ENCODE results near the gene KCNG3.

The KCNG3 gene

GRCh38 chr2:42516418-42516901, 22.7 kb upstream of the KCNG3 start:
- Histone ChIP-seq H3K27me3 (ENCODE audit: insufficient read depth, insufficient read length) (no peaks in the 10 kb centered on the region), H3K4me3 (ENCODE audit: insufficient read length, low read depth) (no peak overlapping the region), H3K9ac (ENCODE audit: insufficient read length, low read depth) (no peak overlapping the region), H3K9me3 (ENCODE audit: insufficient read depth, low read length) (no peaks in the 10 kb centered on the region), H3K36me3 (ENCODE audit: insufficient read depth, insufficient read length, low read length) (no peaks in the 10 kb centered on the region), H3K4me1 (ENCODE audit: insufficient read depth, insufficient read length) (peaks cover 4% of the 10 kb centered on the region)
- TF ChIP-seq ZNF274 (IDR thresholded peaks at IDR 0.05; ENCODE audit: low read depth, low read length) (no peak), YY1 (IDR thresholded peaks at IDR 0.05; ENCODE audit: insufficient read depth, insufficient read length) (no peak), SUZ12 (IDR thresholded peaks at IDR 0.05; ENCODE audit: extremely low read depth, insufficient read depth, insufficient read length) (no peak)
- DNase-seq (ENCODE audit: low read depth, low spot score) = no peak

DNA sequence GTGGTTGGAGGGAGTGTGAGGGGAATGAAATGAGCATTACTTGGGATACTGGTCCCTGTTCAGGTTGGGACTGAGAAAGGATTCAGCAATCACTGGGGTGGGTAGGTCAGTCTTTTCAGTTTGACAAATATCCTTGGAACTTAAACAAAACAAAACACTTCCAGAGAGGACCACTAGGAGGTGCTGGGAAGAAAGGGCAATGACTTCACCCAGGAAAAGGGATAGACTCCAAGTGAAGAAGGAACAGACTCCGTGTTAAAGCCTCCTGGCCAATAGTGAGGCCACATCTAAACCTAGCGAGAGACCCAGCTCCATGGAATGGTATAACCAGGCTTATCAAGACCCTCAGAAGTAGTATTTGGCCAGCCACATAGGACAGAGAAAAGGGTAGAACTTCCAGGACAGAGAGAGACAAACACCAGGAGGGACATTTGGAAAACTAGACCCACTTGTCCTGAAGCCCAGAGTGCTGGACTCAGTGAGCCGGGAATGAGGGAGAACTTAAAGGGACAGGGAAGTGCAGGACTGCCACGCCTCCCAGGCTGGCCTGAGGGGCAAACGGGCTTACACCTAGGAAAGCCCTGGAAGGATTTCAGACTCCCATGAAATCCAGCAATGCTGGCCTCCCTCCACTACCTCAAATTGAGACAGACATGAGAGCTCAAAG, 19.6 kb upstream of the KCNG3 start:
- Histone ChIP-seq H3K36me3 (ENCODE audit: insufficient read depth, insufficient read length, low read length) (no peaks in the 10 kb centered on the region), H3K4me1 (ENCODE audit: insufficient read depth, insufficient read length) (peaks cover 4% of the 10 kb centered on the region), H3K9ac (ENCODE audit: insufficient read length, low read depth) (no peak overlapping the region), H3K9me3 (ENCODE audit: insufficient read depth, low read length) (no peaks in the 10 kb centered on the region), H3K27me3 (ENCODE audit: insufficient read depth, insufficient read length) (no peaks in the 10 kb centered on the region), H3K4me3 (ENCODE audit: insufficient read length, low read depth) (no peak overlapping the region)
- DNase-seq (ENCODE audit: low read depth, low spot score) = peak; percentile 70
- TF ChIP-seq ZNF274 (IDR thresholded peaks at IDR 0.05; ENCODE audit: low read depth, low read length) (no peak), SUZ12 (IDR thresholded peaks at IDR 0.05; ENCODE audit: extremely low read depth, insufficient read depth, insufficient read length) (no peak), YY1 (IDR thresholded peaks at IDR 0.05; ENCODE audit: insufficient read depth, insufficient read length) (no peak)

- Histone ChIP-seq H3K9me3 (ENCODE audit: insufficient read depth, low read length) (no peaks in the 10 kb centered on the region), H3K9ac (ENCODE audit: insufficient read length, low read depth) (no peak overlapping the region), H3K4me1 (ENCODE audit: insufficient read depth, insufficient read length) (peaks cover 4% of the 10 kb centered on the region), H3K36me3 (ENCODE audit: insufficient read depth, insufficient read length, low read length) (no peaks in the 10 kb centered on the region), H3K4me3 (ENCODE audit: insufficient read length, low read depth) (no peak overlapping the region), H3K27me3 (ENCODE audit: insufficient read depth, insufficient read length) (no peaks in the 10 kb centered on the region)
- DNase-seq (ENCODE audit: low read depth, low spot score) = no peak
- TF ChIP-seq SUZ12 (IDR thresholded peaks at IDR 0.05; ENCODE audit: extremely low read depth, insufficient read depth, insufficient read length) = no peak
- no peak for TF ChIP-seq YY1 (IDR thresholded peaks at IDR 0.05; ENCODE audit: insufficient read depth, insufficient read length)
- TF ChIP-seq ZNF274 (IDR thresholded peaks at IDR 0.05; ENCODE audit: low read depth, low read length) = no peak
Observed at GRCh38 chr2:42510608-42511243, 16.9 kb upstream of the KCNG3 start.

DNA sequence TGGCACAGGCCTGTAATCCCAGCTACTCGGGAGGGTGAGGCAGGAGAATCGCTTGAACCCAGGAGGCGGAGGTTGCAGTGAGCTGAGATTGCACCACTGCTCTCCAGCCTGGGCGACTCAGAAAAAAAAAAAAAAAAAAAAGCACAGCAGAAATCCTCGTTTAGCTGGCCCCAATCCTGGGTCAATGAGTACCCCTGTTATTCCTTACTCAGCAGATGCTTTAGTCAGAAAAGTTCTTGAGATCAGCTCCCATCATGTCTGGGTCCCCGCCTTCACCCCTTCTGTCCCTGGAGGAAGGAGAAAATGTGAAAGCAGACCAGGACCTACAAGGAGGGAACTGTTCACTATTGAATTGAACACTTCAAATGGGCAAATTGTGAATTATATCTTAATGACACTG, 16.4 kb upstream of the KCNG3 start:
- Histone ChIP-seq H3K9me3 (ENCODE audit: insufficient read depth, low read length) (no peaks in the 10 kb centered on the region), H3K27me3 (ENCODE audit: insufficient read depth, insufficient read length) (no peaks in the 10 kb centered on the region), H3K36me3 (ENCODE audit: insufficient read depth, insufficient read length, low read length) (no peaks in the 10 kb centered on the region), H3K9ac (ENCODE audit: insufficient read length, low read depth) (no peak overlapping the region), H3K4me3 (ENCODE audit: insufficient read length, low read depth) (no peak overlapping the region), H3K4me1 (ENCODE audit: insufficient read depth, insufficient read length) (peaks cover 4% of the 10 kb centered on the region)
- no peak for TF ChIP-seq ZNF274 (IDR thresholded peaks at IDR 0.05; ENCODE audit: low read depth, low read length)
- no peak for TF ChIP-seq SUZ12 (IDR thresholded peaks at IDR 0.05; ENCODE audit: extremely low read depth, insufficient read depth, insufficient read length)
- no peak for TF ChIP-seq YY1 (IDR thresholded peaks at IDR 0.05; ENCODE audit: insufficient read depth, insufficient read length)
- no peak for DNase-seq (ENCODE audit: low read depth, low spot score)

GRCh38 chr2:42504364-42505230, 10.8 kb upstream of the KCNG3 start:
- TF ChIP-seq YY1 (IDR thresholded peaks at IDR 0.05; ENCODE audit: insufficient read depth, insufficient read length) (no peak), ZNF274 (IDR thresholded peaks at IDR 0.05; ENCODE audit: low read depth, low read length) (no peak), SUZ12 (IDR thresholded peaks at IDR 0.05; ENCODE audit: extremely low read depth, insufficient read depth, insufficient read length) (no peak)
- H3K9me3 ChIP-seq (ENCODE audit: insufficient read depth, low read length) = no peaks in the 10 kb centered on the region
- H3K4me1 ChIP-seq (ENCODE audit: insufficient read depth, insufficient read length) = no peaks in the 10 kb centered on the region
- H3K4me3 ChIP-seq (ENCODE audit: insufficient read length, low read depth) = no peak overlapping the region
- H3K9ac ChIP-seq (ENCODE audit: insufficient read length, low read depth) = no peak overlapping the region
- no peaks in the 10 kb centered on the region for H3K36me3 ChIP-seq (ENCODE audit: insufficient read depth, insufficient read length, low read length)
- H3K27me3 ChIP-seq (ENCODE audit: insufficient read depth, insufficient read length) = no peaks in the 10 kb centered on the region
- no peak for DNase-seq (ENCODE audit: low read depth, low spot score)

DNA sequence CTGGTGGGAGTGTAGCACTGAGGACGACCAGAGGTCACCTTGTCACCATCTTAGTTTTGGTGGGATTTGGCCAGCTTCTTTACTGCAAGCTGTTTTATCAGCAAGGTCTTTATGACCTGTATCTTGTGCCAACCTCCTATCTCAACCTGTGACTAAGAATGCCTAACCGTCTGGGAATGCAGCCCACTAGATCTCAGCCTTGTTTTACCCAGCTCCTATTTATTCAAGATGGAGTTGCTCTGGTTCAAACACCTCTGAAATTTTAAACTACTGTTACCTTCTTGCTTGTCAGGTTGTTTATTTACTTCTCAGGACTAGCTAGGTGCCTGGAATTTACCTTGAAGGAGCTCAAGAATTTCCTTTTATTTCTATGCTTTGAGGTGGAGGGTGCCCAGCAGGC, 9.5 kb upstream of the KCNG3 start:
- Histone ChIP-seq H3K9me3 (ENCODE audit: insufficient read depth, low read length) (no peaks in the 10 kb centered on the region), H3K9ac (ENCODE audit: insufficient read length, low read depth) (no peak overlapping the region), H3K36me3 (ENCODE audit: insufficient read depth, insufficient read length, low read length) (no peaks in the 10 kb centered on the region), H3K4me1 (ENCODE audit: insufficient read depth, insufficient read length) (no peaks in the 10 kb centered on the region), H3K27me3 (ENCODE audit: insufficient read depth, insufficient read length) (no peaks in the 10 kb centered on the region), H3K4me3 (ENCODE audit: insufficient read length, low read depth) (no peak overlapping the region)
- TF ChIP-seq ZNF274 (IDR thresholded peaks at IDR 0.05; ENCODE audit: low read depth, low read length) (no peak), SUZ12 (IDR thresholded peaks at IDR 0.05; ENCODE audit: extremely low read depth, insufficient read depth, insufficient read length) (no peak), YY1 (IDR thresholded peaks at IDR 0.05; ENCODE audit: insufficient read depth, insufficient read length) (no peak)
- no peak for DNase-seq (ENCODE audit: low read depth, low spot score)

DNA sequence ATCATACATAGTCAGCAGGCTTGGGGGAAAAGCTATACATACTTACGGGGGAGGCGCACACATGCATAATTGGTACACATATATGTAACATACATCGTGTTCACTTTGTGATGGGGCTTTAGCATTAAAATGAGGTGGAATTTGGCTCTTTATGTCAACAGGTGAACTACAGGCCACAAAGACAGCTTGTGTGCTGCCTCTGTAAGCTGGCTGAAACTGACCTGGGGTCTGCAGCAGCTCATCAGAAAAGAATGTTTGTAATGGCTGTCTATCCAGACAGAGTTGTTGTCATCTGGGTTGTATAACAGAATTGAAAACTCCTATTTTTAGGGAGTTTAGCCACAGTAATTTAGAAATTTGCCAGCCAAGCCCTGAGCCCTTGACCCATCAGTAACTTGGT, 4.7 kb upstream of the KCNG3 start:
- no peak overlapping the region for H3K4me3 ChIP-seq (ENCODE audit: insufficient read length, low read depth)
- TF ChIP-seq SUZ12 (IDR thresholded peaks at IDR 0.05; ENCODE audit: extremely low read depth, insufficient read depth, insufficient read length) (no peak), ZNF274 (IDR thresholded peaks at IDR 0.05; ENCODE audit: low read depth, low read length) (no peak), YY1 (IDR thresholded peaks at IDR 0.05; ENCODE audit: insufficient read depth, insufficient read length) (no peak)

More for the DNA sequence above, 4.7 kb upstream of the KCNG3 start:
- H3K4me1 ChIP-seq (ENCODE audit: insufficient read depth, insufficient read length) = no peaks in the 10 kb centered on the region
- H3K9me3 ChIP-seq (ENCODE audit: insufficient read depth, low read length) = no peaks in the 10 kb centered on the region
- no peaks in the 10 kb centered on the region for H3K27me3 ChIP-seq (ENCODE audit: insufficient read depth, insufficient read length)
- H3K36me3 ChIP-seq (ENCODE audit: insufficient read depth, insufficient read length, low read length) = no peaks in the 10 kb centered on the region
- no peak overlapping the region for H3K9ac ChIP-seq (ENCODE audit: insufficient read length, low read depth)
- DNase-seq (ENCODE audit: low read depth, low spot score) = no peak
